Stimulated activated memory B cell treated with anti-CD40 and anti-IgM and Interleukin-4, amounts not matched to agents 10 μg/mL and 1 μg/mL and 100 μg/mL, for 72 hours (primary cell): Measurements from ENCODE around the gene F9.
"Not testable (repeated sequence)": the region's sequence is repeated elsewhere in the genome, so short reads cannot be mapped to it uniquely, and the experiment has no call there.

ENCODE experiments used
- ATAC-seq: fragments of 150-1000 bp; cut with Tn5 transposase; 2 replicates; pipeline ENCODE4 v1.10.0; 2021
- H3K27ac Mint-ChIP-seq: one replicate; pipeline ENCODE4 v1.8.0; 2022; ENCODE audit warnings: mild to moderate bottlenecking, mixed read lengths
- H3K27me3 Mint-ChIP-seq: one replicate; pipeline ENCODE4 v1.8.0; 2022; ENCODE audit warnings: mixed read lengths
- H3K36me3 Mint-ChIP-seq: one replicate; pipeline ENCODE4 v1.8.0; 2022; ENCODE audit warnings: mixed read lengths
- H3K4me1 Mint-ChIP-seq: one replicate; pipeline ENCODE4 v1.8.0; 2022; ENCODE audit warnings: mixed read lengths
- H3K4me3 Mint-ChIP-seq: one replicate; pipeline ENCODE4 v1.8.0; 2022; ENCODE audit warnings: mild to moderate bottlenecking, moderate library complexity, mixed read lengths
- H3K9me3 Mint-ChIP-seq: one replicate; pipeline ENCODE4 v1.8.0; 2022; ENCODE audit warnings: mixed read lengths

Gene F9

GRCh38 chrX:139530550-139530949 is at the start of gene F9:
Gene F9, plus strand, starts transcription at chrX:139530739. Its CDS starts 26 bp downstream, at chrX:139530765.
- Mint-ChIP-seq H3K27ac (no peak within 1 kb of the TSS), H3K4me1 (no peaks in the 10 kb centered on the region), H3K9me3 (peaks cover 3% of the 10 kb centered on the region), H3K4me3 (no peak within 1 kb of the TSS), H3K36me3 (no peaks in the 10 kb centered on the region), H3K27me3 (no peaks in the 10 kb centered on the region)
- ATAC-seq = no peak

- H3K27me3 Mint-ChIP-seq = no peaks in the 10 kb centered on the region
- no peaks in the 10 kb centered on the region for H3K4me1 Mint-ChIP-seq
- no peaks in the 10 kb centered on the region for H3K36me3 Mint-ChIP-seq
- H3K4me3 Mint-ChIP-seq = no peak overlapping the region
- no peaks in the 10 kb centered on the region for H3K9me3 Mint-ChIP-seq
- no peak overlapping the region for H3K27ac Mint-ChIP-seq
- ATAC-seq = no peak
These were observed 46.8 kb upstream of the F9 start for GRCh38 chrX:139483699-139484098.

- no peak for ATAC-seq
These were observed 45.9 kb upstream of the F9 start for GRCh38 chrX:139484591-139484990.

GRCh38 chrX:139495324-139495723 is 35.2 kb upstream of the F9 start:
- Mint-ChIP-seq H3K27ac (no peak overlapping the region), H3K36me3 (no peaks in the 10 kb centered on the region), H3K4me3 (no peak overlapping the region), H3K27me3 (no peaks in the 10 kb centered on the region), H3K9me3 (no peaks in the 10 kb centered on the region), H3K4me1 (no peaks in the 10 kb centered on the region)
- no peak for ATAC-seq

More at GRCh38 chrX:139484591-139484990, 45.9 kb upstream of the F9 start:
- Mint-ChIP-seq H3K27ac (no peak overlapping the region), H3K36me3 (no peaks in the 10 kb centered on the region), H3K4me3 (no peak overlapping the region), H3K27me3 (no peaks in the 10 kb centered on the region), H3K9me3 (no peaks in the 10 kb centered on the region), H3K4me1 (no peaks in the 10 kb centered on the region)

- Mint-ChIP-seq H3K27me3 (peaks cover 9% of the 10 kb centered on the region), H3K27ac (no peak overlapping the region), H3K4me1 (no peaks in the 10 kb centered on the region), H3K4me3 (no peak overlapping the region), H3K9me3 (no peaks in the 10 kb centered on the region), H3K36me3 (no peaks in the 10 kb centered on the region)
- no peak for ATAC-seq
These were observed 24.2 kb upstream of the F9 start for GRCh38 chrX:139506333-139506732.

- H3K36me3 Mint-ChIP-seq = no peaks in the 10 kb centered on the region
- no peak overlapping the region for H3K4me3 Mint-ChIP-seq
- H3K27ac Mint-ChIP-seq = no peak overlapping the region
- H3K27me3 Mint-ChIP-seq = peaks cover 9% of the 10 kb centered on the region
- no peaks in the 10 kb centered on the region for H3K4me1 Mint-ChIP-seq
- H3K9me3 Mint-ChIP-seq = no peaks in the 10 kb centered on the region
- ATAC-seq = no peak
These were observed 22.4 kb upstream of the F9 start for GRCh38 chrX:139508099-139508498.

GRCh38 chrX:139518475-139518874 is 12.1 kb upstream of the F9 start:
- Mint-ChIP-seq H3K4me3 (no peak overlapping the region), H3K36me3 (no peaks in the 10 kb centered on the region), H3K4me1 (peaks cover 5% of the 10 kb centered on the region), H3K9me3 (peaks cover 2% of the 10 kb centered on the region), H3K27me3 (no peaks in the 10 kb centered on the region), H3K27ac (no peak overlapping the region)
- ATAC-seq = no peak

GRCh38 chrX:139528829-139529228 is 1.7 kb upstream of the F9 start:
- H3K27ac Mint-ChIP-seq, H3K36me3 Mint-ChIP-seq: not testable (repeated sequence)

GRCh38 chrX:139532834-139533233 is 2.3 kb downstream of the F9 start:
- Mint-ChIP-seq H3K4me1 (no peaks in the 10 kb centered on the region), H3K9me3 (no peaks in the 10 kb centered on the region), H3K4me3 (no peak overlapping the region), H3K27ac (no peak overlapping the region), H3K27me3 (no peaks in the 10 kb centered on the region), H3K36me3 (no peaks in the 10 kb centered on the region)
- ATAC-seq = no peak

More at GRCh38 chrX:139528829-139529228, 1.7 kb upstream of the F9 start:
- not testable (repeated sequence) for H3K27me3 Mint-ChIP-seq, H3K4me3 Mint-ChIP-seq, H3K9me3 Mint-ChIP-seq, H3K4me1 Mint-ChIP-seq, ATAC-seq

- no peaks in the 10 kb centered on the region for H3K4me1 Mint-ChIP-seq
- H3K27me3 Mint-ChIP-seq = no peaks in the 10 kb centered on the region
- no peaks in the 10 kb centered on the region for H3K9me3 Mint-ChIP-seq
- H3K27ac Mint-ChIP-seq = no peak overlapping the region
- ATAC-seq = no peak
- no peak overlapping the region for H3K4me3 Mint-ChIP-seq
- H3K36me3 Mint-ChIP-seq = no peaks in the 10 kb centered on the region
These were observed 2.9 kb downstream of the F9 start for GRCh38 chrX:139533444-139533843.

- H3K4me3 Mint-ChIP-seq = no peak overlapping the region
- H3K27me3 Mint-ChIP-seq = no peaks in the 10 kb centered on the region
- H3K9me3 Mint-ChIP-seq = no peaks in the 10 kb centered on the region
- no peak for ATAC-seq
- no peaks in the 10 kb centered on the region for H3K4me1 Mint-ChIP-seq
- no peak overlapping the region for H3K27ac Mint-ChIP-seq
- H3K36me3 Mint-ChIP-seq = no peaks in the 10 kb centered on the region
These were observed 8.6 kb downstream of the F9 start for GRCh38 chrX:139538907-139539790.

- Mint-ChIP-seq H3K4me1 (no peaks in the 10 kb centered on the region), H3K36me3 (no peaks in the 10 kb centered on the region), H3K27me3 (no peaks in the 10 kb centered on the region), H3K4me3 (no peak overlapping the region), H3K9me3 (no peaks in the 10 kb centered on the region), H3K27ac (no peak overlapping the region)
- ATAC-seq = no peak
These were observed 12.1 kb downstream of the F9 start for GRCh38 chrX:139542652-139543051.

GRCh38 chrX:139543920-139544319 is 13.4 kb downstream of the F9 start:
- no peaks in the 10 kb centered on the region for H3K27me3 Mint-ChIP-seq
- no peaks in the 10 kb centered on the region for H3K4me1 Mint-ChIP-seq
- no peaks in the 10 kb centered on the region for H3K9me3 Mint-ChIP-seq
- no peak overlapping the region for H3K27ac Mint-ChIP-seq
- H3K4me3 Mint-ChIP-seq = no peak overlapping the region
- no peak for ATAC-seq
- H3K36me3 Mint-ChIP-seq = no peaks in the 10 kb centered on the region

GRCh38 chrX:139544591-139544990 is 14.1 kb downstream of the F9 start:
- no peaks in the 10 kb centered on the region for H3K27me3 Mint-ChIP-seq
- no peaks in the 10 kb centered on the region for H3K4me1 Mint-ChIP-seq
- no peak overlapping the region for H3K4me3 Mint-ChIP-seq
- H3K9me3 Mint-ChIP-seq = no peaks in the 10 kb centered on the region
- H3K36me3 Mint-ChIP-seq = no peaks in the 10 kb centered on the region
- H3K27ac Mint-ChIP-seq = no peak overlapping the region
- no peak for ATAC-seq

- ATAC-seq = no peak
- Mint-ChIP-seq H3K4me3 (no peak overlapping the region), H3K27ac (no peak overlapping the region), H3K4me1 (peaks cover 21% of the 10 kb centered on the region), H3K36me3 (no peaks in the 10 kb centered on the region), H3K27me3 (no peaks in the 10 kb centered on the region), H3K9me3 (no peaks in the 10 kb centered on the region)
These were observed 23.8 kb downstream of the F9 start for GRCh38 chrX:139554376-139554775.

- Mint-ChIP-seq H3K36me3 (no peaks in the 10 kb centered on the region), H3K27me3 (no peaks in the 10 kb centered on the region), H3K9me3 (no peaks in the 10 kb centered on the region), H3K4me3 (peak overlapping the region; percentile 31), H3K27ac (peak overlapping the region; percentile 40), H3K4me1 (peaks cover 21% of the 10 kb centered on the region)
- no peak for ATAC-seq
These were observed 24.6 kb downstream of the F9 start for GRCh38 chrX:139554991-139555675.
